Measurements from ENCODE around the gene CRTAP.
"Not testable (repeated sequence)": the region's sequence is repeated elsewhere in the genome, so short reads cannot be mapped to it uniquely, and the experiment has no call there.

DNA sequence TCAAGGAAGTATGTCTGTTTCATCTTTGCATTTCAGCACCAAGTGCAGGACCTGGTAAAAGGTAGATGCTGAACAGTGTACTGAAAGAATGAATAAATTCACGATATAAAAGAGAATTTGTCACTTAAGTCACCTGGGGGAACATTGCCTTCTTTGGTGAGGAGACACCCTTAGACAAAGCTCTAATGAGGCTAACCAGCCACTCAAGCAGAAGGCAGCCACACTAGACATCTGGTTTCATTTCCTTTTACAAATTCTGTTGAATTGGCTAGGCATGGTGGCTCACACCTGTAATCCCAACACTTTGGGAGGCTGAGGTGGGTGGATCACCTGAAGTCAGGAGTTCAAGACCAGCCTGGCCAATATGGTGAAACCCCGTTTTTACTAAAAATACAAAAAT lies 7.0 kb upstream of the CRTAP start:
- TF ChIP-seq, protein P1, sequence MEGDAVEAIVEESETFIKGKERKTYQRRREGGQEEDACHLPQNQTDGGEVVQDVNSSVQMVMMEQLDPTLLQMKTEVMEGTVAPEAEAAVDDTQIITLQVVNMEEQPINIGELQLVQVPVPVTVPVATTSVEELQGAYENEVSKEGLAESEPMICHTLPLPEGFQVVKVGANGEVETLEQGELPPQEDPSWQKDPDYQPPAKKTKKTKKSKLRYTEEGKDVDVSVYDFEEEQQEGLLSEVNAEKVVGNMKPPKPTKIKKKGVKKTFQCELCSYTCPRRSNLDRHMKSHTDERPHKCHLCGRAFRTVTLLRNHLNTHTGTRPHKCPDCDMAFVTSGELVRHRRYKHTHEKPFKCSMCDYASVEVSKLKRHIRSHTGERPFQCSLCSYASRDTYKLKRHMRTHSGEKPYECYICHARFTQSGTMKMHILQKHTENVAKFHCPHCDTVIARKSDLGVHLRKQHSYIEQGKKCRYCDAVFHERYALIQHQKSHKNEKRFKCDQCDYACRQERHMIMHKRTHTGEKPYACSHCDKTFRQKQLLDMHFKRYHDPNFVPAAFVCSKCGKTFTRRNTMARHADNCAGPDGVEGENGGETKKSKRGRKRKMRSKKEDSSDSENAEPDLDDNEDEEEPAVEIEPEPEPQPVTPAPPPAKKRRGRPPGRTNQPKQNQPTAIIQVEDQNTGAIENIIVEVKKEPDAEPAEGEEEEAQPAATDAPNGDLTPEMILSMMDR (IDR thresholded peaks at IDR 0.05), result not testable (repeated sequence)
- TF ChIP-seq ZFX (IDR thresholded peaks at IDR 0.05; ENCODE audit: borderline replicate concordance), result not testable (repeated sequence)

Data from 22Rv1 (cell line).